ENCODE results near the gene MMAB. TPM values are rescaled to one million over a fixed set of nuclear protein-coding genes. Genes with fewer than 3 reads are reported as not detected.

Gene MMAB
- total RNA-seq, 1 experiment from 2014 or later: 50.3 TPM

- DNase-seq (ENCODE audit: low spot score): peak; percentile 28
- in situ Hi-C loops (cut with HindIII; ENCODE audit: low sequenced_read_pairs): no loop called here
These were observed 5.3 kb downstream of the MMAB start for GRCh38 chr12:109567967-109568366.

- in situ Hi-C loops (cut with HindIII; ENCODE audit: low sequenced_read_pairs): no loop called here
- no peak for DNase-seq (ENCODE audit: low spot score)
These were observed 6.0 kb downstream of the MMAB start for GRCh38 chr12:109567296-109567695.

GRCh38 chr12:109566424-109566823 lies 6.9 kb downstream of the MMAB start:
- no peak for DNase-seq (ENCODE audit: low spot score)

GRCh38 chr12:109563291-109564284 lies 9.7 kb downstream of the MMAB start:
- in situ Hi-C loops (cut with HindIII; ENCODE audit: low sequenced_read_pairs): no loop called here
- no peak for DNase-seq (ENCODE audit: low spot score)

More at GRCh38 chr12:109566424-109566823, 6.9 kb downstream of the MMAB start:
- in situ Hi-C loops (cut with HindIII; ENCODE audit: low sequenced_read_pairs): no loop called here

- in situ Hi-C loops (cut with HindIII; ENCODE audit: low sequenced_read_pairs): no loop called here
- no peak for DNase-seq (ENCODE audit: low spot score)
These were observed 10.4 kb downstream of the MMAB start for GRCh38 chr12:109562871-109563270.

- in situ Hi-C loops (cut with HindIII; ENCODE audit: low sequenced_read_pairs): no loop called here
- no peak for DNase-seq (ENCODE audit: low spot score)
These were observed 11.6 kb downstream of the MMAB start for GRCh38 chr12:109561711-109562030.

- no peak for DNase-seq (ENCODE audit: low spot score)
- in situ Hi-C loops (cut with HindIII; ENCODE audit: low sequenced_read_pairs): no loop called here
These were observed 12.2 kb downstream of the MMAB start for GRCh38 chr12:109560867-109561710.

GRCh38 chr12:109559601-109560000 lies 13.7 kb downstream of the MMAB start:
- DNase-seq (ENCODE audit: low spot score): no peak
- in situ Hi-C loops (cut with HindIII; ENCODE audit: low sequenced_read_pairs): no loop called here

- no peak for DNase-seq (ENCODE audit: low spot score)
- in situ Hi-C loops (cut with HindIII; ENCODE audit: low sequenced_read_pairs): no loop called here
These were observed 14.2 kb downstream of the MMAB start for GRCh38 chr12:109559200-109559505.

- no peak for DNase-seq (ENCODE audit: low spot score)
- in situ Hi-C loops (cut with HindIII; ENCODE audit: low sequenced_read_pairs): no loop called here
These were observed 14.7 kb downstream of the MMAB start for GRCh38 chr12:109558374-109559199.

- in situ Hi-C loops (cut with HindIII; ENCODE audit: low sequenced_read_pairs): no loop called here
- no peak for DNase-seq (ENCODE audit: low spot score)
These were observed 15.5 kb downstream of the MMAB start for GRCh38 chr12:109557805-109558204.

- in situ Hi-C loops (cut with HindIII; ENCODE audit: low sequenced_read_pairs): no loop called here
- no peak for DNase-seq (ENCODE audit: low spot score)
These were observed 16.1 kb downstream of the MMAB start for GRCh38 chr12:109557200-109557599.

- in situ Hi-C loops (cut with HindIII; ENCODE audit: low sequenced_read_pairs): no loop called here
- DNase-seq (ENCODE audit: low spot score): peak; percentile 35
These were observed 17.6 kb downstream of the MMAB start for GRCh38 chr12:109555431-109556315.

GRCh38 chr12:109554761-109555160 lies 18.5 kb downstream of the MMAB start:
- in situ Hi-C loops (cut with HindIII; ENCODE audit: low sequenced_read_pairs): no loop called here

GRCh38 chr12:109553906-109554500 lies 19.3 kb downstream of the MMAB start:
- in situ Hi-C loops (cut with HindIII; ENCODE audit: low sequenced_read_pairs): no loop called here
- DNase-seq (ENCODE audit: low spot score): no peak

More at GRCh38 chr12:109554761-109555160, 18.5 kb downstream of the MMAB start:
- no peak for DNase-seq (ENCODE audit: low spot score)

- in situ Hi-C loops (cut with HindIII; ENCODE audit: low sequenced_read_pairs): no loop called here
- DNase-seq (ENCODE audit: low spot score): no peak
These were observed 19.8 kb downstream of the MMAB start for GRCh38 chr12:109553483-109553882.

- in situ Hi-C loops (cut with HindIII; ENCODE audit: low sequenced_read_pairs): no loop called here
- no peak for DNase-seq (ENCODE audit: low spot score)
These were observed 20.3 kb downstream of the MMAB start for GRCh38 chr12:109552971-109553370.

- DNase-seq (ENCODE audit: low spot score): no peak
- in situ Hi-C loops (cut with HindIII; ENCODE audit: low sequenced_read_pairs): no loop called here
These were observed 22.2 kb downstream of the MMAB start for GRCh38 chr12:109551108-109551507.

Data from G401 (cell line).